Stimulated activated CD8-positive, alpha-beta memory T cell treated with anti-CD3 and anti-CD28 coated beads, Interleukin-4, amount 100 ng/mL, for 48 hours (primary cell): ENCODE measurements around the gene TNRC6B.
"Not testable (repeated sequence)": the region's sequence is repeated elsewhere in the genome, so short reads cannot be mapped to it uniquely, and the experiment has no call there.

Experiments used
- DNase-seq: peaks from one replicate; pipeline ENCODE4 v3.0.0-alpha.2; 2020

TNRC6B gene

GRCh38 chr22:40212121-40212520 is 34.4 kb downstream of the TNRC6B start:
- DNase-seq = no peak

- DNase-seq = no peak
Measured at GRCh38 chr22:40213478-40213877, 35.8 kb downstream of the TNRC6B start.

GRCh38 chr22:40215266-40215665 is 37.5 kb downstream of the TNRC6B start:
- DNase-seq = no peak

- no peak for DNase-seq
Measured at GRCh38 chr22:40216041-40216756, 38.5 kb downstream of the TNRC6B start.

- DNase-seq = no peak
Measured at GRCh38 chr22:40218152-40218551, 40.4 kb downstream of the TNRC6B start.

GRCh38 chr22:40218723-40219294 is 41.1 kb downstream of the TNRC6B start:
- no peak for DNase-seq

- DNase-seq = no peak
Measured at GRCh38 chr22:40220316-40221054, 42.8 kb downstream of the TNRC6B start.

- DNase-seq = no peak
Measured at GRCh38 chr22:40221055-40221414, 43.3 kb downstream of the TNRC6B start.

- not testable (repeated sequence) for DNase-seq
Measured at GRCh38 chr22:40222979-40223378, 45.3 kb downstream of the TNRC6B start.

- DNase-seq = peak; percentile 59
Measured at GRCh38 chr22:40224702-40225101, 47.0 kb downstream of the TNRC6B start.

GRCh38 chr22:40226620-40227019 is 48.9 kb downstream of the TNRC6B start:
- no peak for DNase-seq

GRCh38 chr22:40231618-40232313 is 54.0 kb downstream of the TNRC6B start:
- DNase-seq = no peak

GRCh38 chr22:40232624-40233023 is 54.9 kb downstream of the TNRC6B start:
- no peak for DNase-seq

GRCh38 chr22:40233886-40234285 is 56.2 kb downstream of the TNRC6B start:
- DNase-seq = no peak

- DNase-seq = no peak
Measured at GRCh38 chr22:40234658-40235057, 56.9 kb downstream of the TNRC6B start.

GRCh38 chr22:40235308-40235707 is 57.6 kb downstream of the TNRC6B start:
- DNase-seq = no peak

- DNase-seq = no peak
Measured at GRCh38 chr22:40236131-40236665, 58.5 kb downstream of the TNRC6B start.

- DNase-seq = peak; percentile 61
Measured at GRCh38 chr22:40237241-40237640, 59.5 kb downstream of the TNRC6B start.

GRCh38 chr22:40237788-40238424 is 60.2 kb downstream of the TNRC6B start:
- DNase-seq = peak; percentile 49

GRCh38 chr22:40238425-40239344 is 61.0 kb downstream of the TNRC6B start:
- no peak for DNase-seq

GRCh38 chr22:40239345-40239683 is 61.6 kb downstream of the TNRC6B start:
- DNase-seq = no peak

- peak; percentile 18 for DNase-seq
Measured at GRCh38 chr22:40240160-40240559, 62.4 kb downstream of the TNRC6B start.
